H1 (cell line): ENCODE data around the gene SCG3. TPM values are rescaled to one million over a fixed set of nuclear protein-coding genes. Genes with fewer than 3 reads are reported as not detected.

Experiments
- BACH1 ChIP-seq: IDR thresholded peaks from 2 replicates; pipeline ENCODE4 v1.6.1; 2012; ENCODE audit warnings: low read length, improper control_type of control experiment
- BCL11A ChIP-seq, 2 experiments: IDR thresholded peaks; one replicate each; pipeline ENCODE4 v1.6.1; 2011; ENCODE audit warnings: low read depth in 2 of 2, low read length in 2 of 2, mild to moderate bottlenecking in 2 of 2
- CBX8 ChIP-seq: fragments of 300-800, 300-1000 bp; sonication (generic); IDR thresholded peaks from 2 replicates; pipeline ENCODE4 v1.7.1; 2016; ENCODE audit warnings: low read depth, low read length, borderline replicate concordance
- CREB1 ChIP-seq: IDR thresholded peaks from 2 replicates; pipeline ENCODE4 v1.6.1; 2012; ENCODE audit warnings: inconsistent platforms
- CTBP2 ChIP-seq: IDR thresholded peaks from 2 replicates; pipeline ENCODE4 v1.7.0; 2011; ENCODE audit warnings: borderline replicate concordance, mild to moderate bottlenecking, moderate library complexity, mixed read lengths, low read length; ENCODE audit not compliant: insufficient read depth, insufficient read length
- EGR1 ChIP-seq: IDR thresholded peaks from 2 replicates; pipeline ENCODE4 v1.6.1; 2011; ENCODE audit warnings: low read depth, low read length, borderline replicate concordance
- PHF8 ChIP-seq: fragments of 200-600 bp; sonication (generic); conservative IDR thresholded peaks from 2 replicates; pipeline ENCODE4 v1.7.1; 2012; ENCODE audit warnings: low read depth, mild to moderate bottlenecking, inconsistent platforms, low read length, moderate library complexity
- POLR2A ChIP-seq, 2 experiments: IDR thresholded peaks; 1 replicate in 1 of 2; 2 replicates in 1 of 2; pipeline ENCODE4 v1.6.1; 2011; ENCODE audit warnings: low read depth in 2 of 2, low read length in 2 of 2, mild to moderate bottlenecking in 2 of 2; ENCODE audit errors: control extremely low read depth in 1 of 2
- RAD21 ChIP-seq, 2 experiments: IDR thresholded peaks in 1 of 2; conservative IDR thresholded peaks in 1 of 2; 2 replicates each; pipeline ENCODE4 v1.6.1; 2011; ENCODE audit warnings: low read depth in 2 of 2, low read length in 2 of 2, improper control_type of control experiment in 1 of 2, inconsistent platforms in 1 of 2, mild to moderate bottlenecking in 1 of 2, moderate library complexity in 1 of 2
- RBBP5 ChIP-seq: IDR thresholded peaks from 2 replicates; pipeline ENCODE4 v1.7.1; 2012; ENCODE audit warnings: low read depth, mild to moderate bottlenecking, inconsistent platforms, low read length, moderate library complexity, borderline replicate concordance
- RNF2 ChIP-seq: fragments of 200-900, 300-1000 bp; sonication (generic); IDR thresholded peaks from 2 replicates; pipeline ENCODE4 v1.7.1; 2016; ENCODE audit warnings: borderline replicate concordance, low read depth, mild to moderate bottlenecking, antibody characterized with exemption, low read length; ENCODE audit not compliant: poor library complexity, severe bottlenecking; ENCODE audit errors: missing control alignments
- SIRT6 ChIP-seq: IDR thresholded peaks from one replicate; pipeline ENCODE4 v1.7.1; 2012; ENCODE audit warnings: low read length, inconsistent platforms
- SP2 ChIP-seq: IDR thresholded peaks from 2 replicates; pipeline ENCODE4 v1.6.1; 2012; ENCODE audit warnings: mild to moderate bottlenecking, low read length, inconsistent platforms
- TEAD4 ChIP-seq: IDR thresholded peaks from 2 replicates; pipeline ENCODE4 v1.6.1; 2012; ENCODE audit warnings: low read depth, low read length, inconsistent platforms, mixed read lengths
- polyA plus RNA-seq, 7 experiments: library from polyadenylated mRNA; depleted of rRNA in 3 of 7; stranded (reverse) in 5 of 7; unstranded in 2 of 7; fragments of >200 nt in 5 of 7; fragments of 200-250 nt in 2 of 7; gene quantifications; 1 replicate in 5 of 7; 2 replicates in 1 of 7; 4 replicates in 1 of 7; pipeline versions ENCODE4 v1.2.1 to v1.2.3, GENCODE V29; 2011 to 2013; ENCODE audit warnings: missing spikeins in 2 of 7, mixed read lengths in 2 of 7
- total RNA-seq: library from RNA; stranded (reverse); fragmentation: NEBNext Ultra II Directional; extraction: Animal tissue kit (Norgen Biotek cat#: 25700); gene quantifications from 2 replicates; pipeline ENCODE4 v1.2.1, GENCODE V29; 2021
- TF ChIP-seq, protein P1 (sequence below), 3 experiments: IDR thresholded peaks; 1 replicate in 2 of 3; 2 replicates in 1 of 3; pipeline versions ENCODE4 v1.5.1 to v1.6.1; 2011; ENCODE audit warnings: low read length in 3 of 3, mild to moderate bottlenecking in 3 of 3, inconsistent platforms in 2 of 3, low read depth in 1 of 3, moderate library complexity in 1 of 3; ENCODE audit not compliant: insufficient read depth in 1 of 3; ENCODE audit errors: control extremely low read depth in 1 of 3

Gene SCG3
- total and polyA plus RNA-seq, 2 of the 8 experiments (the other 6 are each of a cell fraction or from before 2014, with no cell fraction given): 5.2 to 45.9 TPM

DNA sequence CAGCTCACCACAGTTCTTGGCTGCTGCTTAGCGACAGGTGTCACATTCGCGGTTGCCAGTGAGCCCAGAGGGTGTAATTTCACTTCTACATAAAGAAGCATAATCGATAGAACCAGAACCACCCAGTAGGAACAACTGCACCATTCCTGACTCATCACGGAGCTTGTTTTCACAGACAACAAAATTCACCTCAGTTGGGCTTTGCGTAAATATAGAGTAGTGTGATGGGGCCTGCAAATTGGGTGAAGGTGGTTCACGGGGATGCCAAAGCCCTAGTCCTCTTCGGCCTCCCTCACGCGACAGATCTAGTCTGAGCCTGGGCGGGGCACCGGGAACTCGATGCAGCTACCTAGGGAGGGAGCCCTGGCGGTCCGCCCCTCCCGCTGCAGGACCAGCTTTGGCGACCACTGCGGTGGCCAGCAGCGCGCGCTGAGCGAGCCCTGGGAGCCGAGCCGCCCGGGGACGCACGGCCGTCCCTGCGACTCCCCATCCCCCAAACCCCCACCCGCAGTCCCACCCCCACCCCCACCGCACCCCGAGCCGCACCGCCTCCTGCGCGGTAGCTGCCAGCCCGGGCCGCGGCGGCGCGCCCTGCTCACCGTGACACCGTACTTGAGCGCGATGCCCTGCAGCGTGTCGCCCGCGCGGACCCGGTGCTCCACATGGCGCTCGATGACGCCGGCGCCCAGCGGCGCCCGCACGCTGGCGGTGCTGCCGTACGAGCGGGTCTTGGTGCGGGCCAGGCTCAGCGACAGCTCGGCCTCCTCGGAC, 55.6 kb downstream of the SCG3 start (continued):
- TF ChIP-seq TEAD4 (no peak), SIRT6 (no peak), SP2 (no peak), BACH1 (no peak), CREB1 (peak; percentile 49; the same call in 1 of the 2 replicates), RBBP5 (peak; percentile 88; the same call in 1 of the 2 replicates), CBX8 (no peak), BCL11A (IDR thresholded peaks at IDR 0.05; ENCODE audit: low read depth in 2 of 2, low read length in 2 of 2) (no peak), PHF8 (0 out of 2 replicates have a peak, but pooled peaks have one; percentile 9), RNF2 (no peak), EGR1 (no peak), POLR2A (IDR thresholded peaks at IDR 0.05; ENCODE audit: control extremely low read depth in 1 of 2, low read depth in 2 of 2, low read length in 2 of 2) (no peak; a peak in 1 of 3 replicates), CTBP2 (peak; percentile 63), RAD21 (IDR thresholded peaks at IDR 0.05 in 1 of 2, conservative IDR thresholded peaks at IDR 0.05 in 1 of 2; ENCODE audit: low read depth in 2 of 2, low read length in 2 of 2) (no peak)
- TF ChIP-seq, protein P1, sequence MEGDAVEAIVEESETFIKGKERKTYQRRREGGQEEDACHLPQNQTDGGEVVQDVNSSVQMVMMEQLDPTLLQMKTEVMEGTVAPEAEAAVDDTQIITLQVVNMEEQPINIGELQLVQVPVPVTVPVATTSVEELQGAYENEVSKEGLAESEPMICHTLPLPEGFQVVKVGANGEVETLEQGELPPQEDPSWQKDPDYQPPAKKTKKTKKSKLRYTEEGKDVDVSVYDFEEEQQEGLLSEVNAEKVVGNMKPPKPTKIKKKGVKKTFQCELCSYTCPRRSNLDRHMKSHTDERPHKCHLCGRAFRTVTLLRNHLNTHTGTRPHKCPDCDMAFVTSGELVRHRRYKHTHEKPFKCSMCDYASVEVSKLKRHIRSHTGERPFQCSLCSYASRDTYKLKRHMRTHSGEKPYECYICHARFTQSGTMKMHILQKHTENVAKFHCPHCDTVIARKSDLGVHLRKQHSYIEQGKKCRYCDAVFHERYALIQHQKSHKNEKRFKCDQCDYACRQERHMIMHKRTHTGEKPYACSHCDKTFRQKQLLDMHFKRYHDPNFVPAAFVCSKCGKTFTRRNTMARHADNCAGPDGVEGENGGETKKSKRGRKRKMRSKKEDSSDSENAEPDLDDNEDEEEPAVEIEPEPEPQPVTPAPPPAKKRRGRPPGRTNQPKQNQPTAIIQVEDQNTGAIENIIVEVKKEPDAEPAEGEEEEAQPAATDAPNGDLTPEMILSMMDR (IDR thresholded peaks at IDR 0.05; ENCODE audit: control extremely low read depth in 1 of 3, insufficient read depth in 1 of 3, low read depth in 1 of 3, low read length in 3 of 3): no peak
